Mucosa of descending colon (tissue), 3 donors: ENCODE results near the gene DGCR8. TPM values are rescaled to one million over a fixed set of nuclear protein-coding genes. Genes with fewer than 3 reads are reported as not detected.

Source experiments
- ATAC-seq: fragments of 200-7000 bp; cut with Tn5 transposase; one replicate; pipeline ENCODE4 v1.9.1; 2020; ENCODE audit warnings: mild to moderate bottlenecking, moderate library complexity
- DNase-seq, 3 donors: peaks; one replicate each; pipeline ENCODE4 v3.0.0-alpha.2; 2020
- H3K36me3 ChIP-seq: fragments of 200-600 bp; one replicate; pipeline ENCODE4 v1.8.0; 2021; ENCODE audit warnings: low read depth, mild to moderate bottlenecking
- H3K4me1 ChIP-seq: fragments of 200-600 bp; one replicate; pipeline ENCODE4 v1.8.0; 2021; ENCODE audit warnings: low read depth, mild to moderate bottlenecking
- H3K4me3 ChIP-seq: fragments of 200-600 bp; one replicate; pipeline ENCODE4 v1.8.0; 2021; ENCODE audit warnings: mild to moderate bottlenecking
- H3K9me3 ChIP-seq: fragments of 200-600 bp; one replicate; pipeline ENCODE4 v1.8.0; 2021; ENCODE audit warnings: mild to moderate bottlenecking
- intact Hi-C, 2 donors: fragments of 100-400 bp; cut with DNase I in 1 of 2; cut with micrococcal nuclease in 1 of 2; formaldehyde crosslinking; loops; one replicate each; pipeline versions ENCODE4 v1.11.0 to v1.11.1; 2022; cut with DNase I, micrococcal nuclease
- total RNA-seq, 3 donors: library from RNA; stranded (reverse); fragmentation: NEBNext Ultra II Directional in 2 of 3; extraction: Animal tissue kit (Norgen Biotek cat#: 25700) in 2 of 3; gene quantifications; one replicate each; pipeline versions ENCODE4 v1.2.1 to v1.2.4, GENCODE V29; 2021 to 2023
- TF ChIP-seq, protein P1 (sequence below): fragments of 200-600 bp; IDR thresholded peaks from one replicate; pipeline ENCODE4 v1.8.0; 2022; ENCODE audit warnings: antibody characterized with exemption, mild to moderate bottlenecking
- donor health status: DM: no; HTN: no; CAD: no; lungs with moderate emphysema.
- donor health status: DM: no; HTN: no; CAD: no.
- donor health status: DM: no; HTN: yes; CAD: no.

The DGCR8 gene
- total RNA-seq, 3 donors from 2014 or later, result 39.0 to 48.8 (median 48.4) TPM

DNA sequence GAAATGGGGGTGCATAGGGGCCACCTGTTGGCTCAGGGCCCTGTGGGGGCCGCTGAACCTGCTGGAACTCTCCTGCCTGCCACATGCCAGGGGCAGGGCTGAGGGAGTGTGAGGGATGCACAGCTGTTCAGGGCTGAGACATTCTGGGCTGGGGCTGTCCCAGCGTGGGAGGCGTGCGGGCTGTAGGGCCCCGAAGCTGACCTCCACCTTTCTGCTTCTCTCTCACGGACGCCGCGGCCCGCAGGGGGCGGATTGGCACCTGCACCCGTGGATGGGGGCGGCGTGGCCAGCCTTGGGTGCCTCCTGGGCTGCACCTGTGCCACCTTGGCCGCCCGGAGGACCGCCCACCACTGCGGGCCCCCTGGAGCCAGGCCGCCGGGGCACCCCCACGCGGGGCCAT, 66.7 kb downstream of the DGCR8 start:
- no peak overlapping the region for H3K4me3 ChIP-seq
- DNase-seq, result no peak
- ATAC-seq, result no peak
- H3K36me3 ChIP-seq, result no peaks in the 10 kb centered on the region
- no peaks in the 10 kb centered on the region for H3K9me3 ChIP-seq
- intact Hi-C loops, result no loop called here
- no peaks in the 10 kb centered on the region for H3K4me1 ChIP-seq
- TF ChIP-seq, protein P1, sequence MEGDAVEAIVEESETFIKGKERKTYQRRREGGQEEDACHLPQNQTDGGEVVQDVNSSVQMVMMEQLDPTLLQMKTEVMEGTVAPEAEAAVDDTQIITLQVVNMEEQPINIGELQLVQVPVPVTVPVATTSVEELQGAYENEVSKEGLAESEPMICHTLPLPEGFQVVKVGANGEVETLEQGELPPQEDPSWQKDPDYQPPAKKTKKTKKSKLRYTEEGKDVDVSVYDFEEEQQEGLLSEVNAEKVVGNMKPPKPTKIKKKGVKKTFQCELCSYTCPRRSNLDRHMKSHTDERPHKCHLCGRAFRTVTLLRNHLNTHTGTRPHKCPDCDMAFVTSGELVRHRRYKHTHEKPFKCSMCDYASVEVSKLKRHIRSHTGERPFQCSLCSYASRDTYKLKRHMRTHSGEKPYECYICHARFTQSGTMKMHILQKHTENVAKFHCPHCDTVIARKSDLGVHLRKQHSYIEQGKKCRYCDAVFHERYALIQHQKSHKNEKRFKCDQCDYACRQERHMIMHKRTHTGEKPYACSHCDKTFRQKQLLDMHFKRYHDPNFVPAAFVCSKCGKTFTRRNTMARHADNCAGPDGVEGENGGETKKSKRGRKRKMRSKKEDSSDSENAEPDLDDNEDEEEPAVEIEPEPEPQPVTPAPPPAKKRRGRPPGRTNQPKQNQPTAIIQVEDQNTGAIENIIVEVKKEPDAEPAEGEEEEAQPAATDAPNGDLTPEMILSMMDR, result no peak

DNA sequence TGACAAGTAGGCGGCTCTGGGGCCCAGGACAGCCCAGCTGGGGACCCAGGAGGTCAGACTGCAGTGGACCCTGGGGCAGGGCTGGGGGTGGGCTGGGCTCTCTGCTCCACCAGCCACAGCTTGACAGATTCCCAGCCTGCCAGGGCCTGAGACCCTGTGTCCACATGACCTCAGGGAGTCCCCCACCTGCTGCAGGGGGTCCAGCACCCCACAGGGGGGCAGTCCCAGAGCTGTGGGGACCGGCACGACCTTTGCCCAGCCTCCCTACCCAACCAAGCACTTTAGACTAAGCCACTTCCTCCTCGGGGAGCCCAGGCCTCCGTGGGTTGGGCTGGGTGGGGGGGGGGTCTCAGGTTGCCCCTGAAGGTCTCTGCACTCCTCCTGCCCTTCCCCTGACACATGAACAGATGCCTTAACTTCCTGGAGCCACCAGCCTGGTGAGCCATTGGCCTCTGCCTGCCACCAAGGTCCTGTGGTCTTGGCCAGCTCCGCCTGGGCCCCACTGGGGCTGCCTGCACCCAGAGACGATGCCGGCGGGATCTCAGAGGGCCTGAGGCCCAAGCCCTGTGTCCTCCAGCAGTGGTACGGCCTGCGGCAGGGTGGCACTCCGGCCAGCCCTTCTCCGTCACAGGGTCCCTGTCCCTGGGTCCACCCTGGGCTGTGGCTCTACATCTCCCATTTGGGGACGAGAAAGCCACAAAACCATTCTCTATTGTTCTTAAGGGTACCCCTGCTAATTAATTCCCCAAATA, 67.4 kb downstream of the DGCR8 start:
- TF ChIP-seq, protein P1, result no peak
- ATAC-seq (no peak), DNase-seq (no peak)

DNA sequence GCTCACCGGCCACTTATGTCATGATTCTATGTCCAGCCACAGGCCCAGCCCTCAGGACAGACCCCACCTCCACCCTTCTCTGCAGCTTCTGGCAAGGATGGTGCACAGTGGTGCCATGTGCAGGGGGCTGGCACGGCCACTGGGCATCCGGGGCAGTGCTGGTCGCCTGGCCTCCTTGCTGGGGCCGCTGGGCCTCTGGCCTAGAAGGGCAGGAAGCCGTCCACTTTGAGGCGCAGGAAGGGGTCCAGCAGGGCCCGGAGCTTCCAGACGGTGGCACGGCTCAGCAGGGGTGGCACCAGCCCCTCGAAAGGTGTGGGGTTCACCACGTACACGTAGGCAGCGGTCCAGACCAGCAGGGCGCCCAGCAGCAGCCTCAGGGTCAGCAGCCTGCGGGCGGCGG, 68.4 kb downstream of the DGCR8 start:
- Histone ChIP-seq H3K36me3 (no peaks in the 10 kb centered on the region), H3K9me3 (no peaks in the 10 kb centered on the region), H3K4me3 (no peak overlapping the region), H3K4me1 (no peaks in the 10 kb centered on the region)
- intact Hi-C loops, result no loop called here
- ATAC-seq (no peak), DNase-seq (no peak)
- TF ChIP-seq, protein P1, result no peak

More for the DNA sequence above, 67.4 kb downstream of the DGCR8 start:
- intact Hi-C loops, result no loop called here
- H3K4me3 ChIP-seq, result no peak overlapping the region
- no peaks in the 10 kb centered on the region for H3K9me3 ChIP-seq
- no peaks in the 10 kb centered on the region for H3K4me1 ChIP-seq
- no peaks in the 10 kb centered on the region for H3K36me3 ChIP-seq

DNA sequence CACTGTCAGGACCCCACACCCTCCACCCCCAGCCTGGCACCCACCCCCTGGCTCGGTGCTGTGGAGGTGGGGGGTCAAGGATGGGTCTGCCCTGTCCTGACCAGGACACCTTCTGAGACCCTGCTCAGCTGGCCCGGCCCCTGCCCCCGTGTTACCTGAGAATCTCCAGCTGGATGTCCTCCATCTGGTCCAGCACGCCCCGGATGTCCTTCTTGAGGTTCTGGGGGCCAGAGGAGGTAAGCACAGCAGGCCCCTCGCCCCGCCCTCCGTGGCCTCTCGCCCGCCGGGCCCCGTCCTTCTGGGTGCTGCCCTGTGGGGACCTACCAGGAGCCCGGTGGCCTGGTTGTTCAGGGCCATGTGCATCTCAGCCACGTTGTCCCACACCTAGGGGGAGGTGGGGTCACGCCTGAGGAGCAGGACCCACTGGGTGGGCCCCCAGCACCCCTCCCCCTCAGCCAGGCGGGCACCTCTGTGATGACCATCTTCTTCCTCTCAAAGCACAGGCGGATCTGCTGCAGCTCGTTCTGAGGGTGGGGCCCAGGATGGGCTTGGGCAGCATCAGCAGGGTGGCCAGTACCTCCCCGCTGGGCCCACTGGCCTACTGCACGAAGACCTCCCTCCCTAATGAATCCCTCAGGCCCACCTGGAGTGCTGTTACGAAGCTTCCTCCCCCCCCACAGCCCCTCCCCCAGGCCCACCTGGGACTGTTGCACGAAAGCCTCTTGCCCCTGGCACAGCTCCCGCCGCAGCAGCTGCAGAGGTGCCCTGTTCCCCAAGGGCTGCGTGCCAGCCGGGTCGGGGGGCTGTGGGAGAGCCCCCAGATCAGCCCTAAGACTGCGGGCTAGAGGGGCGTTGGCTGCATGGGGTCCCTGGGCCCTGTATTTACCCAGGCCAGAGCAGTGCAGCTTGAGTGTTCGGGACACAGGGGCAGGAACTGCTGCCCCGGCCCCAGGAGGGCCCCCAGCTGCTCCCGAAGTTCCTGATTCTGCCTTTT, 69.5 kb downstream of the DGCR8 start:
- ATAC-seq, result no peak
- DNase-seq, result no peak
- Histone ChIP-seq H3K4me1 (no peaks in the 10 kb centered on the region), H3K9me3 (no peaks in the 10 kb centered on the region), H3K4me3 (no peak overlapping the region), H3K36me3 (no peaks in the 10 kb centered on the region)
- TF ChIP-seq, protein P1, result no peak
- intact Hi-C loops, result loop anchor here in 1 of 2 donors (10.0 kb wide), 1 partner anchor 125 kb away; no protein-coding TSS in a partner anchor

DNA sequence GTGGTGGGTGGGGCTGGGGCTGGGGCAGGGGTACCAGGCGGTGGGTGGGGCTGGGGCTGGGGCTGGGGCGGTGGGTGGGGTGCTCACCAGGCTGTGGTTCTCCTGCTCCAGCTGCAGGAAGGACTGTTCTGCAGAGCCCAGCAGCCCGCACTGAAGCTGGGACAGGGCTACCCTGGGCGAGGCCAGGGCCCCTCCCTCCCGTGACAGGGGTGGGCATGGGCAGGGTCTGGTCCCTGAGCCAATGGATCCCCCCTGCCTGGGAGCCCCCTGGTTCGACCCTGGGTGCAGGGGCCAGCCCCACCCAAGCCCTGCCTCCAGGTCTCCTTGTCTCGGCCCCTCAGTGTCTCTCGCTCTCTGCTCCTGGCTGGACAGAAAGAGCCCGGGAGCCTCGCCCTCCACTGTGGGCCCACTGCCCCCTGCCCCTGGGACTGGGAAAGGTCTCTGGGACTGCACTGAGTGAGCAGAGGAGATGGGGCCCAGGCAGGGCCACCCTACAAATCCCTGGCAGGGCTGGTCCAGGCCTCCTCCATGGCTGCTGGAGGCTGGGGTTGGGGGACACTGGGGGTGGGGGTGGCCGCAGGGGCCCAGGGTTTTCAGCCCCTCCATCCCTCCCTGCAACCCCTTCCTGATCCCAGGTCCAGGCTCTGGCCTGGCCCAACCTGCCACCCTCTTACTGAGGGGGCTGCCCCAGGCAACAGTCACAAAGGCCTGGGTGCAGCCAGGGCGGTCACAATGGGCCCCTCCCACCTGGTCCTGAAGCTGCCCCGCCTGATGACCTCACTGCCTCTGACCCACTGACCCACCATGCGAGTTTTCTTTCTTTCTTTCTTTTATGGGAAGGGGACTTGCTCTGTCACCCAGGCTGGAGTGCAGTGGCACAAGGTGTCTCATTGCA, 70.6 kb downstream of the DGCR8 start, which contains the start of gene CCDC188:
Gene CCDC188 (minus strand): TSS at position 675 of the 895 bp plus-strand sequence. CDS start 69 bp downstream, at position 606.
- no peaks in the 10 kb centered on the region for H3K36me3 ChIP-seq
- no peak within 1 kb of the TSS for H3K4me3 ChIP-seq
- DNase-seq (no peak), ATAC-seq (no peak)
- intact Hi-C loops, result loop anchor here in 1 of 2 donors (10.0 kb wide), 1 partner anchor 124 kb away; no protein-coding TSS in a partner anchor
- no peaks in the 10 kb centered on the region for H3K9me3 ChIP-seq
- TF ChIP-seq, protein P1, result no peak
- H3K4me1 ChIP-seq, result no peaks in the 10 kb centered on the region
